ENCODE measurements around the gene OPA1.

OPA1 gene

GRCh38 chr3:193592841-193593667, at the start of gene OPA1:
Gene OPA1, plus strand, starts transcription at chr3:193593208. Its CDS starts 170 bp downstream, at chr3:193593378.
- DNase-seq (ENCODE audit: low spot score): peak; percentile 97
- TF ChIP-seq CTCF (IDR thresholded peaks at IDR 0.05; ENCODE audit: borderline replicate concordance, control extremely low read depth, extremely low read depth, insufficient read depth, missing control alignments): no peak
- in situ Hi-C loops (cut with MboI; ENCODE audit: low sequenced_read_pairs, unreplicated experiment): no loop called here

- TF ChIP-seq CTCF (IDR thresholded peaks at IDR 0.05; ENCODE audit: borderline replicate concordance, control extremely low read depth, extremely low read depth, insufficient read depth, missing control alignments): no peak
- in situ Hi-C loops (cut with MboI; ENCODE audit: low sequenced_read_pairs, unreplicated experiment): no loop called here
- DNase-seq (ENCODE audit: low spot score): no peak
Observed at GRCh38 chr3:193544289-193544688, 48.7 kb upstream of the OPA1 start.

- no peak for TF ChIP-seq CTCF (IDR thresholded peaks at IDR 0.05; ENCODE audit: borderline replicate concordance, control extremely low read depth, extremely low read depth, insufficient read depth, missing control alignments)
- DNase-seq (ENCODE audit: low spot score): no peak
- in situ Hi-C loops (cut with MboI; ENCODE audit: low sequenced_read_pairs, unreplicated experiment): no loop called here
Observed at GRCh38 chr3:193545304-193545703, 47.7 kb upstream of the OPA1 start.

- no peak for TF ChIP-seq CTCF (IDR thresholded peaks at IDR 0.05; ENCODE audit: borderline replicate concordance, control extremely low read depth, extremely low read depth, insufficient read depth, missing control alignments)
- in situ Hi-C loops (cut with MboI; ENCODE audit: low sequenced_read_pairs, unreplicated experiment): no loop called here
- DNase-seq (ENCODE audit: low spot score): no peak
Observed at GRCh38 chr3:193546129-193546528, 46.9 kb upstream of the OPA1 start.

GRCh38 chr3:193548406-193548805, 44.6 kb upstream of the OPA1 start:
- TF ChIP-seq CTCF (IDR thresholded peaks at IDR 0.05; ENCODE audit: borderline replicate concordance, control extremely low read depth, extremely low read depth, insufficient read depth, missing control alignments): no peak
- in situ Hi-C loops (cut with MboI; ENCODE audit: low sequenced_read_pairs, unreplicated experiment): no loop called here
- DNase-seq (ENCODE audit: low spot score): no peak

GRCh38 chr3:193552923-193553322, 40.1 kb upstream of the OPA1 start:
- TF ChIP-seq CTCF (IDR thresholded peaks at IDR 0.05; ENCODE audit: borderline replicate concordance, control extremely low read depth, extremely low read depth, insufficient read depth, missing control alignments): no peak
- DNase-seq (ENCODE audit: low spot score): no peak
- in situ Hi-C loops (cut with MboI; ENCODE audit: low sequenced_read_pairs, unreplicated experiment): loop anchor here (25.0 kb wide), 3 partner anchors 516 to 991 kb away; no protein-coding TSS in a partner anchor
